ENCODE data around the gene CLEC2A. TPM values are rescaled to one million over a fixed set of nuclear protein-coding genes. Genes with fewer than 3 reads are reported as not detected.
A peak's percentile ranks its signal among the peaks of the same experiment; 100 is the strongest.

Gene CLEC2A
- total and polyA plus RNA-seq, 4 donors: not detected

GRCh38 chr12:9940375-9940774, 8.2 kb upstream of the CLEC2A start:
- peaks cover 0 to 6% (median 2%) of the 10 kb centered on the region in 3 donors for H3K27me3 ChIP-seq (ENCODE audit: control insufficient read depth in 3 of 3, insufficient read depth in 3 of 3, low read length in 2 of 3)
- WGBS, 2 donors: 19 to 34% methylated on average over 2 of the region's 2 CpGs
- no peak overlapping the region for H3K4me3 ChIP-seq
- no peak overlapping the region for H3K9ac ChIP-seq (ENCODE audit: insufficient read depth in 1 of 2, low read length in 2 of 2)
- H3K36me3 ChIP-seq (ENCODE audit: control insufficient read depth in 4 of 4, insufficient read depth in 4 of 4, low read length in 4 of 4): no peaks in the 10 kb centered on the region
- DNase-seq (peak in 1 of 3 donors; percentile 11), ATAC-seq (ENCODE audit: insufficient read depth, low FRiP score) (no peak)
- no peak for TF ChIP-seq CTCF (IDR thresholded peaks at IDR 0.05; ENCODE audit: control extremely low read depth, extremely low read depth)
- H3K27ac ChIP-seq (ENCODE audit: low read depth in 1 of 2, low read length in 1 of 2): no peak overlapping the region
- H3K9me3 ChIP-seq (ENCODE audit: control insufficient read depth in 4 of 4, insufficient read depth in 3 of 4, low read length in 3 of 4): no peaks in the 10 kb centered on the region
- H3K4me1 ChIP-seq (ENCODE audit: control insufficient read depth in 5 of 5, insufficient read depth in 5 of 5, low read length in 5 of 5): no peaks in the 10 kb centered on the region

DNA sequence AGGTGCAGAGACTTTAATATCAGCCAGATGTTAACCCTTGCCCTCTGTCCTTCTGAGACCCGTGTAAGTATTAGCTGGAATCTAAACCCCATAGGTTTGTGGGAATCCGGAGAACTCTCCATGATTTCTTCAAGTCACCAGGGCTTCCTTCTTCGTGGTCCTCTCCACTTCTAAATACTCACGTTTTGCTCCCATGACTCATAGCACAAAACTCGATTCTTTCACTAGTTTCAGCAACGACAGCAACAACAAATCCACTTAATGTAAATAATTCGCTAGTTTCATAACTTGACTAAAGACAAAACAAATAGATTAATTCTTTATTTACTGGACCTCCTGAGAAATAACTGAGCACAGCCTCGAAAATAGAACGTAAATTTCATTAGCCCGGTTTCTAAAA, 4.4 kb upstream of the CLEC2A start:
- Histone ChIP-seq H3K9ac (ENCODE audit: insufficient read depth in 1 of 2, low read length in 2 of 2) (no peak overlapping the region), H3K27me3 (ENCODE audit: control insufficient read depth in 3 of 3, insufficient read depth in 3 of 3, low read length in 2 of 3) (no peaks in the 10 kb centered on the region), H3K9me3 (ENCODE audit: control insufficient read depth in 4 of 4, insufficient read depth in 3 of 4, low read length in 3 of 4) (no peaks in the 10 kb centered on the region), H3K27ac (ENCODE audit: low read depth in 1 of 2, low read length in 1 of 2) (no peak overlapping the region), H3K4me1 (ENCODE audit: control insufficient read depth in 5 of 5, insufficient read depth in 5 of 5, low read length in 5 of 5) (peaks cover 0 to 10% (median 0%) of the 10 kb centered on the region in 5 donors), H3K36me3 (ENCODE audit: control insufficient read depth in 4 of 4, insufficient read depth in 4 of 4, low read length in 4 of 4) (no peaks in the 10 kb centered on the region), H3K4me3 (no peak overlapping the region)
- 68 to 73% methylated on average over 10 of the region's 10 CpGs for WGBS, 2 donors
- ATAC-seq (ENCODE audit: insufficient read depth, low FRiP score) (no peak), DNase-seq (no peak)
- TF ChIP-seq CTCF (IDR thresholded peaks at IDR 0.05; ENCODE audit: control extremely low read depth, extremely low read depth): no peak

DNA sequence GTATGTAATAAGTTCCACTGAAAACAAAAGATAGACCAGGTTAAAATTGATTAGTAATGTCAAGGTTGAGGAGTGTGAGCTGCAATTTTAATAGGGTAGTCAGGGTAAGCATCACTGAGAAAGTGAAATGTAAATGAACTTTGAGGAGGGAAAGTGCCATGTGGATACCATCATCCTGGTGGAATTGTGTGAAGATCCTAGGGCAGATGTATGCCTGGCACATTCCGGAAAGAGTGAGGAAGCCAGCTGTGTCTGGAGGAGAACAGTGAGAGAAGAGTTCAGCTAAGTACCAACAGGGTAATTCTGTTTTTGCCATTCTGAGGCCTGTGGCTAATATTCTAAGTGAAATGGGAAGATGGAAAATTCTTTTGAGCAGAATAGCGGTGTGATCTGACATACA, 2.9 kb upstream of the CLEC2A start:
- Histone ChIP-seq H3K4me3 (no peak overlapping the region), H3K36me3 (ENCODE audit: control insufficient read depth in 4 of 4, insufficient read depth in 4 of 4, low read length in 4 of 4) (no peaks in the 10 kb centered on the region), H3K27me3 (ENCODE audit: control insufficient read depth in 3 of 3, insufficient read depth in 3 of 3, low read length in 2 of 3) (no peaks in the 10 kb centered on the region), H3K4me1 (ENCODE audit: control insufficient read depth in 5 of 5, insufficient read depth in 5 of 5, low read length in 5 of 5) (peaks cover 0 to 10% (median 0%) of the 10 kb centered on the region in 5 donors), H3K9ac (ENCODE audit: insufficient read depth in 1 of 2, low read length in 2 of 2) (no peak overlapping the region), H3K9me3 (ENCODE audit: control insufficient read depth in 4 of 4, insufficient read depth in 3 of 4, low read length in 3 of 4) (no peaks in the 10 kb centered on the region), H3K27ac (ENCODE audit: low read depth in 1 of 2, low read length in 1 of 2) (no peak overlapping the region)
- DNase-seq: no peak
- no peak for TF ChIP-seq CTCF (IDR thresholded peaks at IDR 0.05; ENCODE audit: control extremely low read depth, extremely low read depth)
- no peak for ATAC-seq (ENCODE audit: insufficient read depth, low FRiP score)
- WGBS, 2 donors: 91 to 96% methylated on average over 2 of the region's 2 CpGs

DNA sequence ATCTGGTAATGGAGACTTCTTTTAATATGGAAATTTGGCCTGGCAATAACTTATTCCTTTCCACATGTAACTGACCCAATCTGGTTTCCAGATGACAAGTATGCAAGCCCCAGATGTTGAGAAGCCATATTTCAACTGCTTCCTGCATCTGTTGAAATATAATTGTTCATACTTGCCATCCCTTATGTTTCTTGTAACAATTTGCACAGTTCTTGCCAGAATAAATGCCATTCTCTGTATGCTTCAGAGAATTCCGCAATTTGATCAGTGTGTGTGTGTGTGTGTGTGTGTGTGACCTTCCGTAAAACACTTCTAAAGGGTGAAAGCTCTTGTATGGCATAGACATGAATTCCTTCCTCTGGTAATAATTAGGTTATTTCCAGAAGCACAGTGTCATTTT, 1.8 kb upstream of the CLEC2A start:
- no peak for TF ChIP-seq CTCF (IDR thresholded peaks at IDR 0.05; ENCODE audit: control extremely low read depth, extremely low read depth)
- no peaks in the 10 kb centered on the region for H3K27me3 ChIP-seq (ENCODE audit: control insufficient read depth in 3 of 3, insufficient read depth in 3 of 3, low read length in 2 of 3)
- H3K9me3 ChIP-seq (ENCODE audit: control insufficient read depth in 4 of 4, insufficient read depth in 3 of 4, low read length in 3 of 4): no peaks in the 10 kb centered on the region
- H3K36me3 ChIP-seq (ENCODE audit: control insufficient read depth in 4 of 4, insufficient read depth in 4 of 4, low read length in 4 of 4): no peaks in the 10 kb centered on the region
- WGBS, 2 donors: 70 to 79% methylated on average over 2 of the region's 2 CpGs
- no peak for DNase-seq
- H3K4me3 ChIP-seq: no peak overlapping the region
- no peak overlapping the region for H3K9ac ChIP-seq (ENCODE audit: insufficient read depth in 1 of 2, low read length in 2 of 2)
- peaks cover 0 to 10% (median 0%) of the 10 kb centered on the region in 5 donors for H3K4me1 ChIP-seq (ENCODE audit: control insufficient read depth in 5 of 5, insufficient read depth in 5 of 5, low read length in 5 of 5)
- no peak overlapping the region for H3K27ac ChIP-seq (ENCODE audit: low read depth in 1 of 2, low read length in 1 of 2)
- no peak for ATAC-seq (ENCODE audit: insufficient read depth, low FRiP score)
